ENCODE measurements around the gene FPR1.
"Not testable (repeated sequence)": the region's sequence is repeated elsewhere in the genome, so short reads cannot be mapped to it uniquely, and the experiment has no call there.

The FPR1 gene

GRCh38 chr19:51779181-51779580, 27.5 kb upstream of the FPR1 start:
- no peak for DNase-seq

GRCh38 chr19:51777570-51778462, 26.1 kb upstream of the FPR1 start:
- DNase-seq = peak in 2 of 5 donors; percentile 16 to 48

GRCh38 chr19:51776561-51776960, 24.9 kb upstream of the FPR1 start:
- DNase-seq = not testable (repeated sequence)

- DNase-seq = no peak
These were observed 21.3 kb upstream of the FPR1 start for GRCh38 chr19:51772977-51773376.

GRCh38 chr19:51771376-51772130, 19.9 kb upstream of the FPR1 start:
- DNase-seq = no peak

GRCh38 chr19:51766461-51766860, 14.8 kb upstream of the FPR1 start:
- DNase-seq = no peak

GRCh38 chr19:51765086-51765485, 13.4 kb upstream of the FPR1 start:
- DNase-seq = no peak

- no peak for DNase-seq
These were observed 10.0 kb upstream of the FPR1 start for GRCh38 chr19:51761696-51762095.

GRCh38 chr19:51760697-51761356, 9.1 kb upstream of the FPR1 start, which contains the start of gene FPR2:
FPR2 (plus strand) TSS chr19:51761180; CDS start chr19:51768659, 7,479 bp downstream.
- DNase-seq = no peak

- no peak for DNase-seq
These were observed 3.9 kb upstream of the FPR1 start for GRCh38 chr19:51755571-51755970.

- no peak for DNase-seq
These were observed 3.1 kb upstream of the FPR1 start for GRCh38 chr19:51754770-51755169.

GRCh38 chr19:51754109-51754508, 2.4 kb upstream of the FPR1 start:
- no peak for DNase-seq

GRCh38 chr19:51750400-51751094, 1.1 kb downstream of the FPR1 start:
- no peak for DNase-seq

- no peak for DNase-seq
These were observed 1.7 kb downstream of the FPR1 start for GRCh38 chr19:51749979-51750378.

GRCh38 chr19:51746731-51747130, 4.9 kb downstream of the FPR1 start:
- DNase-seq = no peak

- no peak for DNase-seq
These were observed 8.3 kb downstream of the FPR1 start for GRCh38 chr19:51743405-51743804.

GRCh38 chr19:51742789-51743188, 8.9 kb downstream of the FPR1 start:
- no peak for DNase-seq

GRCh38 chr19:51740356-51740755, 11.3 kb downstream of the FPR1 start:
- no peak for DNase-seq

GRCh38 chr19:51739466-51740213, 12.0 kb downstream of the FPR1 start:
- DNase-seq = no peak

GRCh38 chr19:51738523-51738922, 13.2 kb downstream of the FPR1 start:
- DNase-seq = not testable (repeated sequence)

- DNase-seq = no peak
These were observed 13.8 kb downstream of the FPR1 start for GRCh38 chr19:51737924-51738323.

GRCh38 chr19:51737389-51737788, 14.3 kb downstream of the FPR1 start:
- no peak for DNase-seq

Data from T-helper 1 cell (primary cell).